ENCODE data around the gene GPR148.
"Not testable (repeated sequence)": the region's sequence is repeated elsewhere in the genome, so short reads cannot be mapped to it uniquely, and the experiment has no call there.

- TF ChIP-seq CTCF (conservative IDR thresholded peaks at IDR 0.05; ENCODE audit: low read length); EZH2phosphoT487 (IDR thresholded peaks at IDR 0.05; ENCODE audit: borderline replicate concordance, low read depth, low read length): not testable (repeated sequence)
These were observed 35.4 kb upstream of the GPR148 start for GRCh38 chr2:130693474-130693873.

Data from OCI-LY7 (cell line).